ENCODE data around the gene FTL. TPM values are rescaled to one million over a fixed set of nuclear protein-coding genes. Genes with fewer than 3 reads are reported as not detected.

Gene FTL
- total RNA-seq, 2 donors from 2014 or later = 1,784 to 3,181 TPM

GRCh38 chr19:48970139-48970766 is 5.1 kb downstream of the FTL start:
- no peak for TF ChIP-seq CTCF (conservative IDR thresholded peaks at IDR 0.05)
- Histone ChIP-seq H3K9ac (ENCODE audit: extremely low read depth, low read length, poor library complexity, severe bottlenecking) (no peak overlapping the region), H3K4me3 (ENCODE audit: low read length) (no peak overlapping the region), H3K9me3 (ENCODE audit: control insufficient read depth, low read length) (no peaks in the 10 kb centered on the region), H3K4me1 (ENCODE audit: control insufficient read depth, insufficient read depth, low read length) (no peaks in the 10 kb centered on the region), H3K36me3 (ENCODE audit: control insufficient read depth, insufficient read depth, low read length) (peaks cover 68% of the 10 kb centered on the region), H3K27ac (ENCODE audit: low read depth, low read length) (no peak overlapping the region), H3K27me3 (ENCODE audit: control insufficient read depth, insufficient read depth, low read length, poor library complexity, severe bottlenecking) (no peaks in the 10 kb centered on the region)
- no peak overlapping the region for H3K4me3 Mint-ChIP-seq
- peaks cover 2% of the 10 kb centered on the region for H3K27me3 Mint-ChIP-seq (ENCODE audit: insufficient read depth)
- no peak overlapping the region for H3K27ac Mint-ChIP-seq
- peaks cover 2% of the 10 kb centered on the region for H3K4me1 Mint-ChIP-seq
- no peaks in the 10 kb centered on the region for H3K9me3 Mint-ChIP-seq
- WGBS, 2 experiments (ENCODE audit: insufficient coverage in 1 of 2, insufficient read length in 1 of 2) = 94 to 99% methylated on average over 17 to 23 of the region's 23 CpGs
- H3K36me3 Mint-ChIP-seq (ENCODE audit: low read depth) = peaks cover 65% of the 10 kb centered on the region
- DNase-seq = no peak

GRCh38 chr19:48970923-48971395 is 5.8 kb downstream of the FTL start:
- Histone ChIP-seq H3K27me3 (ENCODE audit: control insufficient read depth, insufficient read depth, low read length, poor library complexity, severe bottlenecking) (no peaks in the 10 kb centered on the region), H3K4me3 (ENCODE audit: low read length) (no peak overlapping the region), H3K4me1 (ENCODE audit: control insufficient read depth, insufficient read depth, low read length) (no peaks in the 10 kb centered on the region), H3K9ac (ENCODE audit: extremely low read depth, low read length, poor library complexity, severe bottlenecking) (no peak overlapping the region), H3K9me3 (ENCODE audit: control insufficient read depth, low read length) (no peaks in the 10 kb centered on the region), H3K36me3 (ENCODE audit: control insufficient read depth, insufficient read depth, low read length) (peaks cover 70% of the 10 kb centered on the region), H3K27ac (ENCODE audit: low read depth, low read length) (no peak overlapping the region)
- TF ChIP-seq CTCF (conservative IDR thresholded peaks at IDR 0.05) = peak; percentile 97
- Mint-ChIP-seq H3K27ac (peak overlapping the region; percentile 75), H3K9me3 (no peaks in the 10 kb centered on the region), H3K36me3 (ENCODE audit: low read depth) (peaks cover 61% of the 10 kb centered on the region), H3K4me1 (peaks cover 2% of the 10 kb centered on the region), H3K4me3 (no peak overlapping the region), H3K27me3 (ENCODE audit: insufficient read depth) (no peaks in the 10 kb centered on the region)
- peak; percentile 96 for DNase-seq
- WGBS, 2 experiments (ENCODE audit: insufficient coverage in 1 of 2, insufficient read length in 1 of 2) = 34 to 60% methylated on average over 8 to 19 of the region's 19 CpGs

- Histone ChIP-seq H3K27ac (ENCODE audit: low read depth, low read length) (no peak overlapping the region), H3K27me3 (ENCODE audit: control insufficient read depth, insufficient read depth, low read length, poor library complexity, severe bottlenecking) (no peaks in the 10 kb centered on the region), H3K9ac (ENCODE audit: extremely low read depth, low read length, poor library complexity, severe bottlenecking) (no peak overlapping the region), H3K36me3 (ENCODE audit: control insufficient read depth, insufficient read depth, low read length) (peaks cover 43% of the 10 kb centered on the region), H3K4me1 (ENCODE audit: control insufficient read depth, insufficient read depth, low read length) (no peaks in the 10 kb centered on the region), H3K9me3 (ENCODE audit: control insufficient read depth, low read length) (no peaks in the 10 kb centered on the region), H3K4me3 (ENCODE audit: low read length) (no peak overlapping the region)
- H3K27me3 Mint-ChIP-seq (ENCODE audit: insufficient read depth) = no peaks in the 10 kb centered on the region
- no peaks in the 10 kb centered on the region for H3K9me3 Mint-ChIP-seq
- H3K4me3 Mint-ChIP-seq = no peak overlapping the region
- H3K27ac Mint-ChIP-seq = no peak overlapping the region
- no peaks in the 10 kb centered on the region for H3K4me1 Mint-ChIP-seq
- peak; percentile 17 for TF ChIP-seq CTCF (conservative IDR thresholded peaks at IDR 0.05)
- WGBS, 2 experiments (ENCODE audit: insufficient coverage in 1 of 2, insufficient read length in 1 of 2) = 91 to 95% methylated on average over 9 to 13 of the region's 13 CpGs
- peak; percentile 82 for DNase-seq
- H3K36me3 Mint-ChIP-seq (ENCODE audit: low read depth) = peaks cover 50% of the 10 kb centered on the region
Measured at GRCh38 chr19:48975947-48976847, 11.1 kb downstream of the FTL start.

Measured in endodermal cell (in vitro differentiated cells).